MV-4-11 (cell line): ENCODE results near the gene CFAP73.

Experiments
- DNase-seq: peaks from one replicate; lab custom pipeline; 2025; lab: John Stamatoyannopoulos, UW

The CFAP73 gene

GRCh38 chr12:113142173-113142885, 7.2 kb upstream of the CFAP73 start:
- DNase-seq = peak; percentile 53

GRCh38 chr12:113142886-113143332, 6.6 kb upstream of the CFAP73 start:
- DNase-seq = peak; percentile 57

GRCh38 chr12:113143959-113144358, 5.6 kb upstream of the CFAP73 start:
- no peak for DNase-seq

GRCh38 chr12:113144806-113145205, 4.7 kb upstream of the CFAP73 start:
- no peak for DNase-seq

GRCh38 chr12:113145720-113146551, 3.6 kb upstream of the CFAP73 start:
- DNase-seq = no peak

GRCh38 chr12:113146999-113147398, 2.5 kb upstream of the CFAP73 start:
- DNase-seq = no peak

GRCh38 chr12:113151655-113152054, 2.1 kb downstream of the CFAP73 start:
- DNase-seq = no peak

GRCh38 chr12:113152196-113152834, 2.8 kb downstream of the CFAP73 start:
- no peak for DNase-seq

- peak; percentile 62 for DNase-seq
These were observed 3.6 kb downstream of the CFAP73 start for GRCh38 chr12:113152835-113153814.

GRCh38 chr12:113154351-113154973, 4.9 kb downstream of the CFAP73 start:
- DNase-seq = no peak

GRCh38 chr12:113155060-113155459, 5.5 kb downstream of the CFAP73 start:
- no peak for DNase-seq

GRCh38 chr12:113155646-113156045, 6.1 kb downstream of the CFAP73 start:
- DNase-seq = no peak

- DNase-seq = no peak
These were observed 7.8 kb downstream of the CFAP73 start for GRCh38 chr12:113157218-113157859.

GRCh38 chr12:113158439-113159203, 9.1 kb downstream of the CFAP73 start:
- no peak for DNase-seq

- no peak for DNase-seq
These were observed 10.4 kb downstream of the CFAP73 start for GRCh38 chr12:113159937-113160336.

- peak; percentile 21 for DNase-seq
These were observed 12.0 kb downstream of the CFAP73 start for GRCh38 chr12:113161415-113162016.

GRCh38 chr12:113162102-113163029, 12.8 kb downstream of the CFAP73 start:
- DNase-seq = no peak

- no peak for DNase-seq
These were observed 13.5 kb downstream of the CFAP73 start for GRCh38 chr12:113163030-113163360.
